HepG2 (cell line): Measurements from ENCODE around the gene SURF6. TPM values are rescaled to one million over a fixed set of nuclear protein-coding genes. Genes with fewer than 3 reads are reported as not detected.
A peak's percentile ranks its signal among the peaks of the same experiment; 100 is the strongest.

Source experiments
- ATAC-seq: fragments of 200-7000 bp; cut with Tn5 transposase; 3 replicates; pipeline ENCODE4 v1.9.1; 2020; ENCODE audit warnings: mild to moderate bottlenecking, moderate library complexity
- BruUV-seq: library from RNA; stranded (reverse); fragments of 400-500 nt; replicated peaks from 2 replicates; lab custom pipeline; 2021; lab: Mats Ljungman, UMichigan
- CTCF ChIA-PET: fragments of 300-600 bp; formaldehyde crosslinking; extraction: SDS; loops from one replicate; lab custom pipeline; 2021; ENCODE audit warnings: low total read pairs, inconsistent platforms, low intra/inter-chr PET ratio; lab: Yijun Ruan, JAX
- POLR2A ChIA-PET: fragments of 350-600 bp; sonication (Branson Sonifier 250); formaldehyde crosslinking; loops from one replicate; lab custom pipeline; 2020; ENCODE audit warnings: antibody characterized with exemption, inconsistent platforms; lab: Yijun Ruan, JAX
- DNase-seq: peaks from one replicate; pipeline ENCODE4 v3.0.0-alpha.2; 2015; ENCODE audit warnings: low spot score
- FAIRE-seq: peaks from 3 replicates; lab custom pipeline; 2011; peaks lifted over from hg19 to GRCh38; lab: Jason Lieb, UNC
- H2AFZ ChIP-seq: one replicate; pipeline ENCODE4 v1.6.1; 2011; ENCODE audit warnings: low read length, inconsistent platforms
- H3K27ac ChIP-seq: fragments of 300-600 bp; 3 replicates; pipeline ENCODE4 v1.8.0; 2011; ENCODE audit warnings: mixed run types, mild to moderate bottlenecking, mixed read lengths, low read length, inconsistent platforms; ENCODE audit not compliant: insufficient read depth; ENCODE audit errors: extremely low read length
- H3K27me3 ChIP-seq, 2 experiments: fragments of 200-600 bp in 1 of 2; 2 replicates in 1 of 2; 3 replicates in 1 of 2; pipeline versions ENCODE4 v1.6.0 to v1.8.0; 2011; ENCODE audit warnings: low read length in 2 of 2, mild to moderate bottlenecking in 2 of 2, moderate library complexity in 2 of 2, inconsistent platforms in 1 of 2; ENCODE audit not compliant: insufficient read depth in 2 of 2, control insufficient read depth in 1 of 2
- H3K36me3 ChIP-seq, 2 experiments: fragments of 200-600 bp in 1 of 2; replicated peaks in 1 of 2; 2 replicates in 1 of 2; 3 replicates in 1 of 2; pipeline versions ENCODE4 v1.5.1 to v1.8.0; 2011; ENCODE audit warnings: low read length in 2 of 2, inconsistent platforms in 1 of 2; ENCODE audit not compliant: insufficient read depth in 2 of 2, control insufficient read depth in 1 of 2
- H3K4me1 ChIP-seq: 2 replicates; pipeline ENCODE4 v1.5.1; 2012; ENCODE audit warnings: low read length, inconsistent platforms; ENCODE audit not compliant: insufficient read depth
- H3K4me2 ChIP-seq: 2 replicates; pipeline ENCODE4 v1.6.0; 2011; ENCODE audit warnings: low read depth, low read length, inconsistent platforms
- H3K4me3 ChIP-seq, 3 experiments: fragments of 200-600 bp in 1 of 3; sonication (generic), shearing (Covaris generic) in 1 of 3; replicated peaks in 1 of 3; 2 replicates each; pipeline ENCODE4 v1.5.1; 2011 to 2016; ENCODE audit warnings: low read length in 3 of 3, inconsistent platforms in 2 of 3, low read depth in 2 of 3, mild to moderate bottlenecking in 2 of 3, control low read depth in 1 of 3, mixed read lengths in 1 of 3; ENCODE audit not compliant: insufficient read depth in 1 of 3
- H3K79me2 ChIP-seq: one replicate; pipeline ENCODE4 v1.6.1; 2011; ENCODE audit warnings: low read length, inconsistent platforms; ENCODE audit not compliant: insufficient read depth
- H3K9ac ChIP-seq: 2 replicates; pipeline ENCODE4 v1.6.0; 2011; ENCODE audit warnings: mild to moderate bottlenecking, low read depth, low read length, inconsistent platforms; ENCODE audit not compliant: insufficient read depth
- H3K9me3 ChIP-seq: 2 replicates; pipeline ENCODE4 v1.5.1; 2012; ENCODE audit warnings: mild to moderate bottlenecking, low read length
- H4K20me1 ChIP-seq: 2 replicates; pipeline ENCODE4 v1.6.0; 2011; ENCODE audit warnings: inconsistent platforms, mild to moderate bottlenecking, low read length, moderate library complexity; ENCODE audit not compliant: insufficient read depth
- CENPX ChIP-seq: sonication (generic); formaldehyde crosslinking; IDR thresholded peaks from 2 replicates; pipeline ENCODE4 v1.9.0; 2021; ENCODE audit warnings: mild to moderate bottlenecking, missing genetic modification reagents, moderate library complexity
- FIP1L1 ChIP-seq: fragments of 200-400 bp; formaldehyde crosslinking; IDR thresholded peaks from 2 replicates; pipeline ENCODE4 v1.6.1; 2018; ENCODE audit warnings: low read depth, mild to moderate bottlenecking, low read length, moderate library complexity, borderline replicate concordance; ENCODE audit not compliant: insufficient read depth
- POLR2G ChIP-seq: fragments of 200-400 bp; formaldehyde crosslinking; IDR thresholded peaks from 2 replicates; pipeline ENCODE4 v1.6.1; 2018; ENCODE audit warnings: mild to moderate bottlenecking, low read depth, low read length, moderate library complexity
- RBFOX2 ChIP-seq: fragments of 200-400 bp; formaldehyde crosslinking; IDR thresholded peaks from 2 replicates; pipeline ENCODE4 v1.6.1; 2017; ENCODE audit warnings: low read depth, mild to moderate bottlenecking, low read length
- ZEB1 ChIP-seq: IDR thresholded peaks from 2 replicates; pipeline ENCODE4 v1.6.1; 2012; ENCODE audit warnings: mild to moderate bottlenecking, low read depth, inconsistent platforms; ENCODE audit not compliant: insufficient replicate concordance
- ZNF670 ChIP-seq: sonication (generic); formaldehyde crosslinking; IDR thresholded peaks from 2 replicates; pipeline ENCODE4 v1.8.0; 2022; ENCODE audit warnings: mild to moderate bottlenecking, missing genetic modification reagents, borderline replicate concordance
- ZSCAN21 ChIP-seq: sonication (generic); formaldehyde crosslinking; IDR thresholded peaks from 2 replicates; pipeline ENCODE4 v1.8.0; 2022; ENCODE audit warnings: mild to moderate bottlenecking, missing genetic modification reagents, moderate library complexity, borderline replicate concordance
- WGBS: methylation state at CpG from one replicate; pipeline ENCODE4 v1.1.6; 2017; ENCODE audit warnings: low lambda C conversion rate; 5-methylcytosine and 5-hydroxymethylcytosine counted together
- in situ Hi-C: cut with HindIII; loops from 2 replicates; pipeline ENCODE4 v1.10.0; 2017; ENCODE audit warnings: low pct_unique_long_range_greater_than_20kb; ENCODE audit not compliant: extremely low pct_ligation_motif_present
- intact Hi-C: fragments of 100-400 bp; cut with micrococcal nuclease; formaldehyde crosslinking; loops from one replicate; pipeline ENCODE4 v1.10.0; 2022; ENCODE audit not compliant: unreplicated experiment
- polyA plus RNA-seq, 8 experiments: library from polyadenylated mRNA; depleted of rRNA in 3 of 8; stranded (reverse) in 7 of 8; unstranded in 1 of 8; fragments of >200 nt; fragmentation: Illumina TruSeq in 4 of 8; extraction: Trizol in 4 of 8; gene quantifications; 2 replicates each; pipeline versions ENCODE4 v1.2.1 to v1.2.3, GENCODE V29; 2011 to 2016; ENCODE audit warnings: low read depth in 4 of 8, missing spikeins in 1 of 8, mixed read lengths in 1 of 8; ENCODE audit not compliant: insufficient read depth in 1 of 8
- total RNA-seq, 5 experiments: library from RNA; depleted of rRNA; stranded (reverse); fragments of >200 nt; fragmentation: Illumina TruSeq; extraction: Trizol; gene quantifications; 2 replicates each; pipeline ENCODE4 v1.2.3, GENCODE V29; 2016; ENCODE audit warnings: low read depth in 1 of 5
- TF ChIP-seq, protein P1 (sequence below): sonication (generic); formaldehyde crosslinking; IDR thresholded peaks from 2 replicates; pipeline ENCODE4 v1.5.0; 2020; ENCODE audit warnings: missing genetic modification reagents

Gene SURF6
- total and polyA plus RNA-seq, 2 of the 13 experiments (the other 11 are each of a cell fraction or from before 2014, with no cell fraction given): 5.9 to 14.7 TPM

DNA sequence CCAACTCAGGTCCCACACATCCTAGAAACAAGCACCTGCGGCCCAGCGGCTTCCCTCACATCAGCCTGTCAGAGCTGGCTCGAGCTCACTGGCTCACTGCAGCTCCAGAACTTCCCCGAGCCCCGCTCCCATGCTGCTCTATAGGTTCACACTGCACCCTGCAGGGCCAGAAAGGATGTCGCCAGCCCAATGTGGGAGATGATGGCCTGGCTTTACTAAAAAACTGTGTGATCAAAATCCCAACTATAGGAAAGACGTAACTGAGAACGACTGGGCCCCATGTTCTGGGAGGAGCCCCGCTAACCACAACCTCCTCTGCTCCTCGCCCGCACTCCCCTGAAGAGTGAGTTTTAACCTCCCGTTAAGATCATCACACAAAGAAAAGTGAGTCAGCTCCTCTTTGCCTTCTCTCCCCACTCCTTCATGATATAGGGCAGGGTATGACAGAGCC lies 35.3 kb upstream of the SURF6 start:
- TF ChIP-seq RBFOX2 (0 out of 2 replicates have a peak, but pooled peaks have one; percentile 11), ZEB1 (no peak), ZSCAN21 (no peak), POLR2G (peak; percentile 32; the same call in 1 of the 2 replicates), FIP1L1 (no peak)
- TF ChIP-seq, protein P1, sequence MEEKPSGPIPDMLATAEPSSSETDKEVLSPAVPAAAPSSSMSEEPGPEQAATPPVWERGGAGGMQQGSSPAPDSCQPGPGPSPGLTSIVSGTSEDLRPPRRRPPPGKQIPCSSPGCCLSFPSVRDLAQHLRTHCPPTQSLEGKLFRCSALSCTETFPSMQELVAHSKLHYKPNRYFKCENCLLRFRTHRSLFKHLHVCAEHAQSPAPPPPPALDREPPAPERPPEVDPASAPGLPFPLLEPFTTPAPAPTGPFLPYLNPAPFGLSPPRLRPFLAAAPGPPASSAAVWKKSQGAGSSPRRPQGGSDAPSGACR: no peak
- Histone ChIP-seq H2AFZ (no peak overlapping the region), H3K79me2 (peaks cover 92% of the 10 kb centered on the region), H3K9ac (no peak overlapping the region), H3K27ac (no peak overlapping the region), H3K27me3 (no peaks in the 10 kb centered on the region), H3K9me3 (no peaks in the 10 kb centered on the region), H3K36me3 (peaks cover 16 to 71% of the 10 kb centered on the region in 2 experiments), H3K4me3 (no peak overlapping the region; a peak in 1 of 6 replicates), H4K20me1 (peaks cover 88% of the 10 kb centered on the region), H3K4me2 (peak overlapping the region; percentile 30), H3K4me1 (peaks cover 61% of the 10 kb centered on the region)
- ATAC-seq: no peak
- DNase-seq: no peak
- in situ Hi-C loops (no loop called here), intact Hi-C loops (no loop called here)
- BruUV-seq: no TSS peak
- FAIRE-seq: no peak
- CTCF ChIA-PET: no interaction called here
- 87% methylated on average over 11 of the region's 12 CpGs for WGBS
- POLR2A ChIA-PET: interaction anchor here (0.8 to 1.8 kb wide), 6 partner anchors 8 to 23 kb away, joined by 3 to 7 read pairs (median 4); partner anchors contain the start of genes MED22, RPL7A and SURF1

DNA sequence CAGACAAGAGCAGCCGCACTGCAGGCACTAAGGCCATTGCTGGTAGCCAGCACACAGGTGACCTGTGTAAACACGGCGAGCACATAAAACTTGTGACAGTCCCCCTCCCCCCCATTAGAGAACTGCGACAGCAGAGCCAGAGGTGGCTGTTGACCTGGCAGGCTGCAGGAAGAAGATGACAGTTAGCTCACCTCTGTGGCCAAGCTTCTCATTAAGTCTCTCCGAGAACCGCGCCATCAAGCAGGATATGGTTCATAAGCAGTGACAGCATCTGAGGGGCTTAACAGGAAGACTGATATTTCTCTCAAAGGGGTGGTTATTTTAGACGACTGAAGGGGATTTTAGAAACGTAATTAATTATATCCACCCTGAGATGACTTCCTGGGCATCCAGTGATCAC lies 34.7 kb upstream of the SURF6 start:
- H3K79me2 ChIP-seq: peaks cover 98% of the 10 kb centered on the region
- DNase-seq (no peak), FAIRE-seq (no peak), ATAC-seq (no peak)
- intact Hi-C loops: no loop called here
- no TSS peak for BruUV-seq
- TF ChIP-seq CENPX (CRISPR knock-in tag) (no peak), ZNF670 (CRISPR knock-in tag) (no peak)
- ChIA-PET CTCF (no interaction called here), POLR2A (interaction anchor here (0.8 to 1.5 kb wide), 4 partner anchors 11 to 21 kb away, joined by 3 to 6 read pairs (median 4); partner anchors contain the start of gene SURF1)
- no peak overlapping the region for H3K9ac ChIP-seq
- no peak overlapping the region for H3K4me2 ChIP-seq
- H3K4me3 ChIP-seq: no peak overlapping the region
- no peaks in the 10 kb centered on the region for H3K27me3 ChIP-seq
- peaks cover 61% of the 10 kb centered on the region for H3K4me1 ChIP-seq
- in situ Hi-C loops: no loop called here
- H4K20me1 ChIP-seq: peaks cover 94% of the 10 kb centered on the region
- H3K27ac ChIP-seq: no peak overlapping the region
- H3K36me3 ChIP-seq: peaks cover 17 to 77% of the 10 kb centered on the region in 2 experiments
- 92% methylated on average over 9 of the region's 9 CpGs for WGBS
- no peak overlapping the region for H2AFZ ChIP-seq
- no peaks in the 10 kb centered on the region for H3K9me3 ChIP-seq
